ENCODE results near the gene TLK1. TPM values are rescaled to one million over a fixed set of nuclear protein-coding genes. Genes with fewer than 3 reads are reported as not detected.
A peak's percentile ranks its signal among the peaks of the same experiment; 100 is the strongest.
"Not testable (repeated sequence)": the region's sequence is repeated elsewhere in the genome, so short reads cannot be mapped to it uniquely, and the experiment has no call there.

TLK1 gene
- total and polyA plus RNA-seq, 2 of the 4 experiments (the other 2 are of a cell fraction) = 7.3 to 12.5 TPM

- H3K23ac ChIP-seq (ENCODE audit: low read depth, low read length) = no peak overlapping the region
- no peak overlapping the region for H2BK20ac ChIP-seq (ENCODE audit: low read depth, low read length)
- no peak overlapping the region for H4K8ac ChIP-seq (ENCODE audit: low read depth in 2 of 2, low read length in 2 of 2)
- no peak overlapping the region for H2AK9ac ChIP-seq (replicated peaks; ENCODE audit: low read depth, low read length, poor library complexity)
- H4K20me1 ChIP-seq (ENCODE audit: insufficient read depth, low read length) = peaks cover 16% of the 10 kb centered on the region
- no peaks in the 10 kb centered on the region for H3K36me3 ChIP-seq (ENCODE audit: control insufficient read depth, insufficient read depth, low read length)
- no TSS peak for BruUV-seq (replicated peaks)
- ChIA-PET CTCF (no interaction called here), POLR2A (ENCODE audit: unreplicated experiment) (no interaction called here)
- ATAC-seq (ENCODE audit: low read depth) (no peak), DNase-seq (no peak)
- in situ Hi-C loops (cut with MboI; ENCODE audit: low sequenced_read_pairs) (loop anchor here (10.0 kb wide), 1 partner anchor 252 kb away; no protein-coding TSS in a partner anchor), dilution Hi-C loops (cut with HindIII; ENCODE audit: low sequenced_read_pairs, unreplicated experiment) (no loop called here), intact Hi-C loops (cut with micrococcal nuclease) (loop anchor here (5.0 kb wide), 1 partner anchor 124 kb away; no protein-coding TSS in a partner anchor)
- no peak overlapping the region for H3K9ac ChIP-seq (ENCODE audit: low read depth, low read length)
- no peak overlapping the region for H3K14ac ChIP-seq (replicated peaks; ENCODE audit: low read depth, low read length)
- H2BK5ac ChIP-seq (ENCODE audit: low read depth, low read length, poor library complexity, severe bottlenecking) = no peak overlapping the region
- no peaks in the 10 kb centered on the region for H3K9me1 ChIP-seq (ENCODE audit: insufficient read depth, low read length)
- no peaks in the 10 kb centered on the region for H3K9me3 ChIP-seq (ENCODE audit: control insufficient read depth, insufficient read depth, low read length)
- no peak overlapping the region for H3K18ac ChIP-seq (ENCODE audit: low read depth, low read length)
- no peak overlapping the region for H3K56ac ChIP-seq (ENCODE audit: extremely low read depth, insufficient read depth, low read length)
- H2AFZ ChIP-seq (replicated peaks; ENCODE audit: low read length, poor library complexity) = no peak overlapping the region
- no peak for TF ChIP-seq MXI1 (IDR thresholded peaks at IDR 0.05; ENCODE audit: borderline replicate concordance, low read depth, low read length)
- TF ChIP-seq MAFK (IDR thresholded peaks at IDR 0.05; ENCODE audit: low read depth, low read length) = peak; percentile 78
- no peak overlapping the region for H3K4me3 ChIP-seq (ENCODE audit: insufficient read depth, low read depth, low read length)
- no peak overlapping the region for H2BK120ac ChIP-seq (ENCODE audit: low read depth, low read length)
- no peaks in the 10 kb centered on the region for H3K4me1 ChIP-seq (ENCODE audit: control insufficient read depth, insufficient read depth, low read length)
- no peak overlapping the region for H2BK15ac ChIP-seq (ENCODE audit: low read depth, low read length)
- H3K4ac ChIP-seq (ENCODE audit: low read depth, low read length) = no peak overlapping the region
- no peak overlapping the region for H3K27ac ChIP-seq (ENCODE audit: insufficient read depth, low read length)
- peaks cover 0 to 12% of the 10 kb centered on the region in 2 experiments; a peak in 3 of 4 replicates for H3K79me1 ChIP-seq (ENCODE audit: low read depth in 1 of 2, low read length in 2 of 2)
- no peak overlapping the region for H4K5ac ChIP-seq (ENCODE audit: low read depth, low read length)
- no peak overlapping the region for H3K4me2 ChIP-seq (ENCODE audit: low read depth, low read length)
- H3K27me3 ChIP-seq (ENCODE audit: control insufficient read depth, insufficient read depth, low read length) = no peaks in the 10 kb centered on the region; the same call in 1 of the 2 replicates
- WGBS, 2 experiments (ENCODE audit: extremely low coverage in 2 of 2, insufficient read length in 1 of 2) = no CpG with 5 or more reads among the region's 4 CpGs
- H4K91ac ChIP-seq (ENCODE audit: insufficient read depth, low read depth, low read length) = no peak overlapping the region
- no peak overlapping the region for H2AK5ac ChIP-seq (ENCODE audit: low read depth, low read length)
These were observed 2.6 kb upstream of the TLK1 start for GRCh38 chr2:171163261-171163660.

- H2BK20ac ChIP-seq (ENCODE audit: low read depth, low read length); H2AK9ac ChIP-seq (replicated peaks; ENCODE audit: low read depth, low read length, poor library complexity); H3K9me1 ChIP-seq (ENCODE audit: insufficient read depth, low read length); H3K23ac ChIP-seq (ENCODE audit: low read depth, low read length); BruUV-seq (replicated peaks); H3K4me1 ChIP-seq (ENCODE audit: control insufficient read depth, insufficient read depth, low read length); dilution Hi-C loops (cut with HindIII; ENCODE audit: low sequenced_read_pairs, unreplicated experiment); H3K4me2 ChIP-seq (ENCODE audit: low read depth, low read length); H4K5ac ChIP-seq (ENCODE audit: low read depth, low read length); H3K27ac ChIP-seq (ENCODE audit: insufficient read depth, low read length); DNase-seq; H3K4me3 ChIP-seq (ENCODE audit: insufficient read depth, low read depth, low read length); POLR2A ChIA-PET (ENCODE audit: unreplicated experiment); H2AK5ac ChIP-seq (ENCODE audit: low read depth, low read length); ATAC-seq (ENCODE audit: low read depth); H2BK120ac ChIP-seq (ENCODE audit: low read depth, low read length); H3K14ac ChIP-seq (replicated peaks; ENCODE audit: low read depth, low read length); H2BK5ac ChIP-seq (ENCODE audit: low read depth, low read length, poor library complexity, severe bottlenecking); H4K8ac ChIP-seq (ENCODE audit: low read depth in 2 of 2, low read length in 2 of 2); H3K18ac ChIP-seq (ENCODE audit: low read depth, low read length); H3K36me3 ChIP-seq (ENCODE audit: control insufficient read depth, insufficient read depth, low read length); H3K56ac ChIP-seq (ENCODE audit: extremely low read depth, insufficient read depth, low read length); H3K9ac ChIP-seq (ENCODE audit: low read depth, low read length); H2AFZ ChIP-seq (replicated peaks; ENCODE audit: low read length, poor library complexity); H3K9me3 ChIP-seq (ENCODE audit: control insufficient read depth, insufficient read depth, low read length); H3K4ac ChIP-seq (ENCODE audit: low read depth, low read length); H2BK15ac ChIP-seq (ENCODE audit: low read depth, low read length); H3K27me3 ChIP-seq (ENCODE audit: control insufficient read depth, insufficient read depth, low read length); CTCF ChIA-PET; H4K91ac ChIP-seq (ENCODE audit: insufficient read depth, low read depth, low read length): not testable (repeated sequence)
- in situ Hi-C loops (cut with MboI; ENCODE audit: low sequenced_read_pairs) = loop anchor here (10.0 kb wide), 1 partner anchor 252 kb away; no protein-coding TSS in a partner anchor
- intact Hi-C loops (cut with micrococcal nuclease) = loop anchor here (5.0 kb wide), 1 partner anchor 125 kb away; no protein-coding TSS in a partner anchor
- WGBS, 2 experiments (ENCODE audit: extremely low coverage in 2 of 2, insufficient read length in 1 of 2) = no CpG with 5 or more reads among the region's 9 CpGs
- H4K20me1 ChIP-seq (ENCODE audit: insufficient read depth, low read length) = peaks cover 21% of the 10 kb centered on the region
- peaks cover 0 to 12% of the 10 kb centered on the region in 2 experiments; a peak in 3 of 4 replicates for H3K79me1 ChIP-seq (ENCODE audit: low read depth in 1 of 2, low read length in 2 of 2)
These were observed 2.0 kb upstream of the TLK1 start for GRCh38 chr2:171162522-171163197.
